Tibial nerve (tissue), 3 donors: ENCODE measurements around the gene CCDC7.

ENCODE experiments used
- CTCF ChIP-seq, 5 experiments: fragments of 200-600 bp in 3 of 5; fragments of 450-650 bp in 2 of 5; sonication (generic) in 3 of 5; IDR thresholded peaks; one replicate each; pipeline ENCODE4 v1.5.1; 2016 to 2019; ENCODE audit warnings: antibody characterized with exemption in 5 of 5, mild to moderate bottlenecking in 3 of 5, moderate library complexity in 2 of 5
- POLR2A ChIP-seq, 2 donors: fragments of 450-650 bp; IDR thresholded peaks; one replicate each; pipeline ENCODE4 v1.6.1; 2017; ENCODE audit warnings: antibody characterized with exemption in 2 of 2, mild to moderate bottlenecking in 2 of 2, moderate library complexity in 2 of 2

- TF ChIP-seq CTCF (IDR thresholded peaks at IDR 0.05) (no peak), POLR2A (IDR thresholded peaks at IDR 0.05) (no peak)
These were observed 102.3 kb downstream of the CCDC7 start for GRCh38 chr10:32548208-32548607.
